Stimulated activated CD8-positive, alpha-beta memory T cell treated with anti-CD3 and anti-CD28 coated beads, Interleukin-12 subunit alpha, Interleukin-12 subunit beta, amount 100 ng/mL, for 1 hour (primary cell): ENCODE measurements around the gene TPM1.

ENCODE experiments used
- DNase-seq: peaks from one replicate; pipeline ENCODE4 v3.0.0-alpha.2; 2020; ENCODE audit warnings: low read depth

Gene TPM1

GRCh38 chr15:63054985-63055384 is 12.4 kb downstream of the TPM1 start:
- DNase-seq: no peak

- no peak for DNase-seq
Observed at GRCh38 chr15:63056829-63057228, 14.3 kb downstream of the TPM1 start.

GRCh38 chr15:63057468-63058345 is 15.2 kb downstream of the TPM1 start:
- DNase-seq: no peak

DNA sequence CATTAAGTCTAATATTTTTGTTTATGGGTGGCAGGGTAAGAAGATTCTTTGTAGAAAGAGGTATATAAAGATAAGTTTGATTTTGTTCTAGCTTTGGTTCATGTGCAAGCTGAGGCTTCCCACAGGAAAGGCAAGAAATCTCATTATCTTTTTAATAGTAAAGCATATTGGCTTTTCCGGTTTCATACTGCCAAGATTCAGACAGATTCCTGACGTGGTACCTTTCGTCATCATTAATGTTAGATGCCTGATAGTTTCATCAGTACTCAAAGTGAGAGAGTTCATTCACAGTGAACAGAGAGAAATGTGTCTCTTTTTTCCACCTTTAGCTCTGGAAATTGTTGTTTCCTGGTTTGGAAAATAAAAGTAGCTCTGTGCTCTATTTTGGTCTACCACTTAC is 16.5 kb downstream of the TPM1 start:
- DNase-seq: no peak

DNA sequence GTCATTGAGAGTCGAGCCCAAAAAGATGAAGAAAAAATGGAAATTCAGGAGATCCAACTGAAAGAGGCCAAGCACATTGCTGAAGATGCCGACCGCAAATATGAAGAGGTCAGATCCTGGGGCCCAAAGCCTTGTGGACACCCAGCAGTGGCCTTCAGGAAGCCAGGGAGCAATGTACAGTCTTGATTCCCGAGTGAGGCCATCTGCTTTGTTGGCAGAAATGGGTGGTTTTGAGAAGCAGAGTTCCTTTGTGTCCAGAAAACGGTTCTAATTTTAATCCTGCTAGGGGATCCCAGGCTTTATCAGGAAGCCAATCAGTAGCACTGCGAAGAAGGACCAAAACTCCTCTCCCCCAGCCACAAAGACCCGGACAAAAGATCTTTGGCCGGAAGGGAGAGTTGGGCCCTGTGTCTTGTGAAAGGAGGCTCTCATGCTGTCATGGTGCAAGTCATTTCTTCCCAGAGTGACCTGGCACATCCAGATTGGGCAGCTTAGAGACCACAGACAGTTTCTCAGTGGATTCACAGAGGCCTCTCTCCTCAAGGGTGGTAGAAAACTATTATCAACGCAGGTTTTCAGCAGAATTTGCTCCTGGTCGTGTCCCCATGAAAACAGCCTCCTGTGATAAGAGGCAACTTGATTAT is 17.1 kb downstream of the TPM1 start:
- no peak for DNase-seq

DNA sequence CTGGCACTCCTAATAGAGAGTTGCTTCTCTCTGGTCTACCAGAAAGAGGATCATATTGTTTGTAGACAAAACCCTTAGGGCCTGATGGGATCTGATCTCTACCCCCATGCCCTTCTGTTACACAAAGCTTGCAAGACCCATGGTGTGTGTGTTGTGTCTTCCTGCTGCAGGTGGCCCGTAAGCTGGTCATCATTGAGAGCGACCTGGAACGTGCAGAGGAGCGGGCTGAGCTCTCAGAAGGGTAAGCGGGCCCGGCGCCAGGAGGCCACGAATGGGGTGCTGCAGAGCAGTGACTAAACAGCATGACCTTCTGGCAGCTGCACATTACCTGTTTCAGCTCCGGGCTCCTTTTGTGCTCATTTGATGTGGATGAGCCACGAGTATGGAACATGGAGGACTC is 18.2 kb downstream of the TPM1 start:
- no peak for DNase-seq

GRCh38 chr15:63061975-63062374 is 19.4 kb downstream of the TPM1 start:
- no peak for DNase-seq

- DNase-seq: no peak
Observed at GRCh38 chr15:63063164-63063756, 20.7 kb downstream of the TPM1 start.

DNA sequence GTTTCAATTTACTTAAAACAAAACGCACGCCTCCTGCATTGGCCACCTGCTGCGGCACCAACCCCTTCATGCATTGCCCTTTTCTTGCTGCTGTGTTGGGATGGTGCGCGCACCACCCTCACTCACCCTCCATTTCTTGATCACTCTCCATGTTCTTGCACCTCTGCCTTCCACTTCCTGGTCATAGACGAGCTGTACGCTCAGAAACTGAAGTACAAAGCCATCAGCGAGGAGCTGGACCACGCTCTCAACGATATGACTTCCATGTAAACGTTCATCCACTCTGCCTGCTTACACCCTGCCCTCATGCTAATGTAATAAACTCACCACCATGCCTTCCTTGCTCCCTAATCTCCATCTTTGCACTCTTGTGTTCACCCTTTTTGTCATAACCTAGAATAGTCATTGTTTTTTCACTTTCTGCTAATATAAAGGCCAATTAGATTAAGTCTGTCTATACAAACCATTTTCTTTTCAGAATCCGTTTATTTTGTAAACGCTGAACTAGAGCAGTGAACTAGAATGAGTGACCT is 21.4 kb downstream of the TPM1 start:
- DNase-seq: no peak

DNA sequence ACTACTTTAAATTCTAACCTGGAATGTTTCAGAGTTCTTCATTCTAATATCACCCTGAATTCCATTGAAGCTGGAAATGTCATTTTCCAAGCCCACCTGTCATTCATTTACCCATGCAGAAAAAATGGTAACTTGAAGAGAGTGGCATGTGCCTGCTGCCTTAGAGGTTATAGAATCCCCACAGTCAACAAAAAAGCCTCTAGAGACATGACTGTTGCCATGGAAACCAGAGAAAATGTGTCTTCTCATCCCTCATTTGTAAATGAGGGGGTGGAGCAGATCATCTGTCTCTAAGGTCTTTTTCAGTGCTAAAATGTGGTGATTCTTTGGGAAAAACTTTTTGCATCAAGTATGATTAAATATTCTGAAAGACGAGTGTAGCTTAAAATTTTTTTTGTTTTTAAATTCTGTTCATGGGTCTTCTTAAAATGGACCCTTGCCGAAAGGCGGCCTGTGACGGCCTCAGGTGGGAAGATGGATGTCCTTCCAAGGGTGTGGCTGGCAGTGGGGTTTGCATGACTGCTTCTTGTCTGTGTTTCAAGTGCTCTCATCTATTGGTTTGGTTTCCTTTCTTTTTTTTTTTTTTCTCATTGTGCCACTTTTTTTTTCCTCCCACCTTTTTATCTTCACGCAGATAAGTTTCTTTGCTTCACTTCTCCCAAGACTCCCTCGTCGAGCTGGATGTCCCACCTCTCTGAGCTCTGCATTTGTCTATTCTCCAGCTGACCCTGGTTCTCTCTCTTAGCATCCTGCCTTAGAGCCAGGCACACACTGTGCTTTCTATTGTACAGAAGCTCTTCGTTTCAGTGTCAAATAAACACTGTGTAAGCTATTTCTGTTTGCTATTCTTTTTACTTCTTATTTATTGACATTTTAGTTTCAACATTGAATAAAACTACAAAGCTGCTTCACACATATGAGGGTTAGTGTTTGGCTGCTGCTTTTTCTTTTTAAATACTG is 23.0 kb downstream of the TPM1 start:
- no peak for DNase-seq

DNA sequence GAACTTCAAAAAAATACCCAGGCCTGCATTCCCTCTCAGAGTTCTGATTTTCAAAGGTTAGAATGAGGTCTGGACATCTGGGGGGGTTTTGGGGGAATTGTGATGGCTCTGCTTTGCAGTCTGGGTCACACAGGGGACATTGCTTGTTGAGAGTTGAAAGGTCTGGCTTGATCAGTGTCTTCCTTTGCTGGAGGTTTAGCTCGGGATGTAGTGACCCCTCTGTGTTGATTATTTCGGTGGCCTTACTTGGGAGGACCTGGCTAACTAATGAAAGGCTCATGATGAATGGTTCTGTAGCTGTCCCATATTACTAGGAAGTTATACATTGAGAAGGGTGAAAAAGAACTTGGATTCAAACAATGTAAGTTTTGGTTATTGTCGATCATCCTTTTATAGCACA is 23.7 kb downstream of the TPM1 start:
- DNase-seq: no peak

DNA sequence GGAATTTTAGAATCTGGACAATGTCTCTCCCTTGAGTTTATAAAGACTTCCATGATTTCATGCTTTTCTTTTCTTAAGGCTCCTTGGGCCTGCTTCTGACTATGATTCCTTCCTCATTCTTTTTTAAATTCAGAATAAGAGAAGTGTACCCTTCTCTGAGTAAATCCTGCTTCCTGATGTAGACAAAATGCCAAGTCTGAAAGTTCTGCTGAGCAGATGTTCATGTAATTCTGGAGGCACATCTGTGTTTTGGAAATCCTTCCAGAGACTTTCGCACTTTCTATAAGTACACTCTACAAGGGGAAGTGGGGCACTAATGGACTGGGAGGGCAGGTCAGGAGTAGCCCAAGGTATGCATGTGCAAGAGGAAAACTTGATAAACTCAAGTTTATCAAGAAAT is 24.8 kb downstream of the TPM1 start:
- no peak for DNase-seq

GRCh38 chr15:63067976-63068743 is 25.6 kb downstream of the TPM1 start:
- no peak for DNase-seq

DNA sequence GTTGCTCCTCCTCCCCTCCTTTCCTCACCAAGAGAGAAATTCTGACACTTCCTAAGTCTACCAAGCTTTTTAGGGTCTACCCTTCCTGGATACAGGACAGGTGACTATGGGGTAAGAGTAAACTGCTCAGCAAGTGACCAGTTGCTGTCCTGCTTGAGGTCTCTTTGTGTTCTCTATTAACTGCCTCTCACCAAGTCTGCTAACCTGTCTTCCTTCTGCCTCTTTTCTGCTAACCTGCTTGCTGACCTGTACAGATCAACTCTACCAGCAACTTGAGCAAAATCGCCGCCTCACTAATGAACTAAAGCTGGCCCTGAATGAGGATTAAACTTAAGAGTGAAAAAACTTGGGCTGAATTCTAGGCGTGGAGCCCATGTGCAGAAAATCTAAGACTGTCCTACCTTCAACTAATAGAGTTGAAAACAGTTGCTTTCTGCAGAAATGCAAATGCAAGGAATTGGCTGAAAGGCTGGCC is 27.1 kb downstream of the TPM1 start:
- DNase-seq: no peak

DNA sequence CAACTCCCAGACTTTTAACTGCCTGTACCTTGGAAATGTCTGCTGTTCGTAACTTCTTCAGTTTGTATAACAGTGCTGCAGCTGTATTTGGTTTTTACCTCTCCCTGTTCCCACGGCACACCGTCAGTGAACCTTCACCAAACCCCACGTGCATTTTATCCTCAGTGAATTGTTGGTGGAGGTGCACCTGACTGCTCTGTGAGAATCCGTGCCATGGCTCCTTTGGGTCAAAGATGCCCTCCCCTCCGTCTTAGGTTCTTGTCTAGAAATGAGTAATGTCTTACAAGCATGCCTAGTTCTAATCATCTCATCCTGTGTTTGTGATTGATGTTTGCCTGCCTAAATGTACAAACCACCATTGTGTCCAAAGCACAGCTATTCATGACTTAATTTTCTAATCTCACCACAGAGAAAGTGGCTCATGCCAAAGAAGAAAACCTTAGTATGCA is 28.2 kb downstream of the TPM1 start:
- no peak for DNase-seq

- DNase-seq: no peak
Observed at GRCh38 chr15:63071288-63071909, 28.9 kb downstream of the TPM1 start.

DNA sequence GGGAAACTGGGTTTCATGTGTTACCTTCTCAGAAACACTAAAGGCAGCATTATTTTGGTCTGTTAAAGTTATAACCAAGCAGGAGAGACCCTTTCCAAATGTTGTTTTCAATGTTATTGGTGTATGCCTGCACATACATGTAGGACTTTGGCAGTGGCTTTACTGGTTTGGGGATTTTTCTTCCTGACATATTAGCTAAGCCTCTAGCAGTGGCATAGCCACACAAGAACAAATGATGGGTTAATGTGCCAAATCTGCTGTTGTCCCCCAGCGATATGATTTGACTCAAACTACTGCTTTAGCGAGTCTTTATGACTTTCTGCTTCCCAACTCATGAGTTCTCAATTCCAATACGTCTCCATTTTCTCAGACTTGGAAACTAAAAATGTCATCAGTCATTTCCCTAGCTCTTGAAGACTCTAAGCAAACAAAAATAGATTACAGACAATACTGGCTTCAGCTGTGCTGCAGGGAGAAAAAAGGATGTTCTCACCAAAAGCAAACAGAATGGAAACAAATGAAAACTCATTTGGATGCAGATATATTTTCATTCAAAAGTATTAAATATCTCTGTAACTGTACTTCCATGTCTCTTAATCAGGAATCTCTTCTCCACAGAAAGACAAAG is 29.6 kb downstream of the TPM1 start:
- DNase-seq: no peak

DNA sequence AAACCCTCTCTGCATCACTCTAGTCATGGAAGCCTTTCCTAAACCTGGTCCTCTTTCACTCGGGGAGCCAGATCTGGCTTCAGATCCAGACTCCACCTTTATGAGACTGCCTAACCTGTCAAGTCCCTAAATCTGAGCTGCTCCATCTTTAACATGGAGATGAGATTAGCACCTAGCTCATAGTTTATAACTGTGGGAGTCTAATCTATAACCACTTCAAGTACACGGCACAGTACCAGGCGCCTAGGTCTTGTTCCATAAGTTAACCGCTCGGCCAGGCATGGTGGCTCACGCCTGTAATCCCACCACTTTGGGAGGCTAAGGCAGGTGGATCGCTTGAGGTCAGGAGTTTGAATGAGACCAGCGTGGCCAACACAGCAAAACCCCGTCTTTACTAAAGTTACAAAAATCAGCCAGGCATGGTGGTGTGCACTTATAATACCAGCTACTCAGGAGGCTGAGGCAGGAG is 30.3 kb downstream of the TPM1 start:
- DNase-seq: no peak

- no peak for DNase-seq
Observed at GRCh38 chr15:63073497-63074172, 31.1 kb downstream of the TPM1 start.
